Ascending aorta (tissue), 2 donors: ENCODE data around the gene SEZ6. TPM values are rescaled to one million over a fixed set of nuclear protein-coding genes. Genes with fewer than 3 reads are reported as not detected.

Source experiments
- DNase-seq, 2 donors: peaks; one replicate each; pipeline ENCODE4 v3.0.0-alpha.2; 2019; ENCODE audit warnings: low spot score in 2 of 2
- H3K27ac ChIP-seq, 2 donors: fragments of 200-600 bp; sonication (generic); one replicate each; pipeline ENCODE4 v1.5.1; 2016 to 2017; ENCODE audit warnings: mild to moderate bottlenecking in 1 of 2
- H3K27me3 ChIP-seq: fragments of 200-600 bp; sonication (generic); one replicate; pipeline ENCODE4 v1.5.1; 2017
- H3K36me3 ChIP-seq, 2 donors: fragments of 200-600 bp; sonication (generic); one replicate each; pipeline ENCODE4 v1.5.1; 2016
- H3K4me1 ChIP-seq, 2 donors: fragments of 200-600 bp; sonication (generic); one replicate each; pipeline ENCODE4 v1.5.1; 2016 to 2017; ENCODE audit warnings: mild to moderate bottlenecking in 1 of 2
- H3K4me3 ChIP-seq, 2 donors: fragments of 200-600 bp; sonication (generic); one replicate each; pipeline ENCODE4 v1.5.1; 2016 to 2017; ENCODE audit warnings: mild to moderate bottlenecking in 1 of 2
- H3K9me3 ChIP-seq, 2 donors: fragments of 200-600 bp; sonication (generic); one replicate each; pipeline ENCODE4 v1.5.1; 2016
- CTCF ChIP-seq, 3 experiments: fragments of 200-600 bp in 2 of 3; fragments of 450-650 bp in 1 of 3; sonication (generic) in 2 of 3; IDR thresholded peaks; one replicate each; pipeline ENCODE4 v1.5.1; 2016 to 2019; ENCODE audit warnings: antibody characterized with exemption in 3 of 3, mild to moderate bottlenecking in 1 of 3, moderate library complexity in 1 of 3
- intact Hi-C: fragments of 100-400 bp; cut with DNase I; formaldehyde crosslinking; loops from one replicate; pipeline ENCODE4 v1.15.1; 2023
- total RNA-seq: library from RNA; depleted of rRNA; stranded (reverse); fragments of >200 nt; gene quantifications from one replicate; pipeline ENCODE4 v1.1.0, GENCODE V29; 2016

Gene SEZ6
- total RNA-seq, 1 donor from 2014 or later, result not detected

- no peaks in the 10 kb centered on the region for H3K4me1 ChIP-seq
- no peaks in the 10 kb centered on the region for H3K9me3 ChIP-seq
- no peak overlapping the region for H3K27ac ChIP-seq
- H3K36me3 ChIP-seq, result peaks cover 85 to 94% of the 10 kb centered on the region in 2 donors
- H3K27me3 ChIP-seq, result no peaks in the 10 kb centered on the region
- DNase-seq, result no peak
- H3K4me3 ChIP-seq, result no peak overlapping the region
- TF ChIP-seq CTCF (IDR thresholded peaks at IDR 0.05), result no peak
- intact Hi-C loops, result no loop called here
These were observed 87.5 kb downstream of the SEZ6 start for GRCh38 chr17:28918295-28918694.

GRCh38 chr17:28917465-28917864, 88.4 kb downstream of the SEZ6 start:
- Histone ChIP-seq H3K27me3 (no peaks in the 10 kb centered on the region), H3K4me1 (no peaks in the 10 kb centered on the region), H3K36me3 (peaks cover 85 to 94% of the 10 kb centered on the region in 2 donors), H3K27ac (peak overlapping the region in 1 of 2 donors; percentile 31), H3K9me3 (no peaks in the 10 kb centered on the region), H3K4me3 (no peak overlapping the region)
- TF ChIP-seq CTCF (IDR thresholded peaks at IDR 0.05), result no peak
- intact Hi-C loops, result loop anchor here (2.0 kb wide), 2 partner anchors 155 to 191 kb away; partner anchors contain the start of gene TLCD1
- DNase-seq, result no peak

GRCh38 chr17:28917029-28917428, 88.8 kb downstream of the SEZ6 start:
- no peaks in the 10 kb centered on the region for H3K9me3 ChIP-seq
- peaks cover 90 to 94% of the 10 kb centered on the region in 2 donors for H3K36me3 ChIP-seq
- H3K4me3 ChIP-seq, result no peak overlapping the region
- intact Hi-C loops, result loop anchor here (2.0 kb wide), 2 partner anchors 154 to 190 kb away; partner anchors contain the start of gene TLCD1
- TF ChIP-seq CTCF (IDR thresholded peaks at IDR 0.05), result no peak
- no peak for DNase-seq
- H3K27ac ChIP-seq, result no peak overlapping the region
- no peaks in the 10 kb centered on the region for H3K27me3 ChIP-seq
- no peaks in the 10 kb centered on the region for H3K4me1 ChIP-seq

- Histone ChIP-seq H3K36me3 (peaks cover 92 to 94% of the 10 kb centered on the region in 2 donors), H3K4me1 (no peaks in the 10 kb centered on the region), H3K4me3 (no peak overlapping the region), H3K9me3 (no peaks in the 10 kb centered on the region), H3K27ac (no peak overlapping the region), H3K27me3 (no peaks in the 10 kb centered on the region)
- intact Hi-C loops, result loop anchor here (2.0 kb wide), 2 partner anchors 154 to 190 kb away; partner anchors contain the start of gene TLCD1
- TF ChIP-seq CTCF (IDR thresholded peaks at IDR 0.05), result peak; percentile 52 to 64 (median 62)
- DNase-seq, result no peak
These were observed 89.4 kb downstream of the SEZ6 start for GRCh38 chr17:28916302-28916934.

GRCh38 chr17:28912938-28913333, 92.9 kb downstream of the SEZ6 start:
- DNase-seq, result no peak
- H3K27ac ChIP-seq, result no peak overlapping the region
- H3K27me3 ChIP-seq, result no peaks in the 10 kb centered on the region
- H3K9me3 ChIP-seq, result no peaks in the 10 kb centered on the region
- peaks cover 84 to 89% of the 10 kb centered on the region in 2 donors for H3K36me3 ChIP-seq
- peaks cover 3 to 11% of the 10 kb centered on the region in 2 donors for H3K4me1 ChIP-seq
- intact Hi-C loops, result no loop called here
- no peak for TF ChIP-seq CTCF (IDR thresholded peaks at IDR 0.05)
- no peak overlapping the region for H3K4me3 ChIP-seq
